Measurements from ENCODE around the gene GOLGA8A. TPM values are rescaled to one million over a fixed set of nuclear protein-coding genes. Genes with fewer than 3 reads are reported as not detected.

GOLGA8A gene
- total RNA-seq, 1 experiment from 2014 or later = 55.0 TPM

DNA sequence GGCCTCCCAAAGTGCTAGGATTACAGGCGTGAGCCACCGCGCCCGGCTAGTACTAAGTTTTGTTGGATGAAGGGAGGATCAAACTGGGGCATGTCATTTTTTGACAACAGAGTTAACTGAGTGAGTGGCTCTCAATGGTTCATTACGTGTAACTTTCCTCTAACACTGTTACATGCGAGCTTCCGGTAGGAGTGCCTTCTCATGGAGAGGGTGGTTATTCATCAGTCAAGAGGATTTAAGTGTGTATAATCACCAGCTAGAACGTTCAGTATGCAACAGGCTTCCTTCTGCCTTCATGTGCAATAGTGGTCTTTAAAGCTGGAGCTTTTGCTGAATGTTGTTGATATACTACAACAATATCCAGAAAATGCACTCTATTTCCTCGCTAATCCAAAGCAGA, 19.1 kb upstream of the GOLGA8A start:
- Histone ChIP-seq H3K4me1 (ENCODE audit: insufficient read depth, low read length, poor library complexity, severe bottlenecking) (no peaks in the 10 kb centered on the region), H3K4me3 (ENCODE audit: low read depth, low read length, poor library complexity, severe bottlenecking) (no peak overlapping the region), H3K36me3 (ENCODE audit: insufficient read depth, low read length, poor library complexity, severe bottlenecking) (no peaks in the 10 kb centered on the region), H3K27ac (ENCODE audit: low read depth, low read length, poor library complexity, severe bottlenecking) (no peak overlapping the region), H3K27me3 (replicated peaks; ENCODE audit: insufficient read depth, low read depth, low read length, poor library complexity) (peaks cover 45% of the 10 kb centered on the region), H3K9me3 (ENCODE audit: low read depth, low read length, poor library complexity, severe bottlenecking) (no peaks in the 10 kb centered on the region)
- no TSS peak for BruUV-seq (replicated peaks)
- no peak for TF ChIP-seq EZH2 (IDR thresholded peaks at IDR 0.05; ENCODE audit: borderline replicate concordance, low read depth, low read length, poor library complexity, severe bottlenecking)
- TF ChIP-seq, protein P1, sequence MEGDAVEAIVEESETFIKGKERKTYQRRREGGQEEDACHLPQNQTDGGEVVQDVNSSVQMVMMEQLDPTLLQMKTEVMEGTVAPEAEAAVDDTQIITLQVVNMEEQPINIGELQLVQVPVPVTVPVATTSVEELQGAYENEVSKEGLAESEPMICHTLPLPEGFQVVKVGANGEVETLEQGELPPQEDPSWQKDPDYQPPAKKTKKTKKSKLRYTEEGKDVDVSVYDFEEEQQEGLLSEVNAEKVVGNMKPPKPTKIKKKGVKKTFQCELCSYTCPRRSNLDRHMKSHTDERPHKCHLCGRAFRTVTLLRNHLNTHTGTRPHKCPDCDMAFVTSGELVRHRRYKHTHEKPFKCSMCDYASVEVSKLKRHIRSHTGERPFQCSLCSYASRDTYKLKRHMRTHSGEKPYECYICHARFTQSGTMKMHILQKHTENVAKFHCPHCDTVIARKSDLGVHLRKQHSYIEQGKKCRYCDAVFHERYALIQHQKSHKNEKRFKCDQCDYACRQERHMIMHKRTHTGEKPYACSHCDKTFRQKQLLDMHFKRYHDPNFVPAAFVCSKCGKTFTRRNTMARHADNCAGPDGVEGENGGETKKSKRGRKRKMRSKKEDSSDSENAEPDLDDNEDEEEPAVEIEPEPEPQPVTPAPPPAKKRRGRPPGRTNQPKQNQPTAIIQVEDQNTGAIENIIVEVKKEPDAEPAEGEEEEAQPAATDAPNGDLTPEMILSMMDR (conservative IDR thresholded peaks at IDR 0.05; ENCODE audit: low read depth, low read length) = no peak
- ChIA-PET POLR2A (ENCODE audit: low non-redundant PET) (no interaction called here), CTCF (no interaction called here)
- DNase-seq (ENCODE audit: low spot score) = no peak
- intact Hi-C loops (cut with micrococcal nuclease; ENCODE audit: unreplicated experiment) = no loop called here

DNA sequence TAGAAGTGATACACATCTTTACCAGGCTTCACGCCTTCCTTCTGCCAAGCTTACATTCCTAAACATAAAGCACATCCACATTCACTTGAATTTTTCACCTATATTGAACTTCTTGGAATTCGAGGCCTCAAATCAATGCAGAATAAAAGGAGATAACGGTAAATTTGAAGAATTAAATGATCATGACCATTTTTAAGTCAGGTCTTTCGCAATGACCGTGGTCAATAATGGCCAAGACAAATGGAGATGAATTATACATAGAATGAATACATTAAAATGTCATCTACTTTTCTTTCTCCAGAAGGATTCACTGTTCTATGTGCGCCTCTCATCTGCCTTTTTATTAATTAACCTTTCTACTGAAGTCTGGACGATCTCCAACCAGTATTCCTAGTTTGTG, 5.3 kb upstream of the GOLGA8A start:
- H3K4me1 ChIP-seq (ENCODE audit: insufficient read depth, low read length, poor library complexity, severe bottlenecking) = no peaks in the 10 kb centered on the region
- H3K27ac ChIP-seq (ENCODE audit: low read depth, low read length, poor library complexity, severe bottlenecking) = no peak overlapping the region
- H3K27me3 ChIP-seq (replicated peaks; ENCODE audit: insufficient read depth, low read depth, low read length, poor library complexity) = peaks cover 52% of the 10 kb centered on the region
- intact Hi-C loops (cut with micrococcal nuclease; ENCODE audit: unreplicated experiment) = no loop called here
- DNase-seq (ENCODE audit: low spot score) = no peak
- POLR2A ChIA-PET (ENCODE audit: low non-redundant PET) = no interaction called here
- H3K36me3 ChIP-seq (ENCODE audit: insufficient read depth, low read length, poor library complexity, severe bottlenecking) = no peaks in the 10 kb centered on the region
- CTCF ChIA-PET = no interaction called here
- H3K4me3 ChIP-seq (ENCODE audit: low read depth, low read length, poor library complexity, severe bottlenecking) = no peak overlapping the region
- TF ChIP-seq, protein P1 (conservative IDR thresholded peaks at IDR 0.05; ENCODE audit: low read depth, low read length) = no peak
- TF ChIP-seq EZH2 (IDR thresholded peaks at IDR 0.05; ENCODE audit: borderline replicate concordance, low read depth, low read length, poor library complexity, severe bottlenecking) = no peak
- H3K9me3 ChIP-seq (ENCODE audit: low read depth, low read length, poor library complexity, severe bottlenecking) = no peaks in the 10 kb centered on the region
- no TSS peak for BruUV-seq (replicated peaks)

DNA sequence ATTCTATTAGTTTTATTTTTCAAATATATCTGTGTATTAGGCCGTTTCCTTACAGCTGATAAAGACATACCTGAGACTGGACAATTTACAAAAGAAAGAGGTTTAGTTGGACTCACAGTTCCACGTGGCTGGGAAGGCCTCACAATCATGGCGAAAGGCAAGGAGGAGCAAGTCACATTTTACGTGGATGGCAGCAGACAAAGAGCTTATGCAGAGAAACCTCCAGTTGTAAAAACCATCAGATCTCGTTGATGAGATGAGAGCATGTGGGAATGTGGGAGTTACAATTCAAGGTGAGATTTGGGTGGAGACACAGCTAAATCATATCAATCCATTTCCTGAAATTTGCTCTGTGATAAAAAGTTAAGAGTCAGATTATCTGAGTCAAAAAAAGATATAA, 2.3 kb upstream of the GOLGA8A start:
- no peak overlapping the region for H3K27ac ChIP-seq (ENCODE audit: low read depth, low read length, poor library complexity, severe bottlenecking)
- no peaks in the 10 kb centered on the region for H3K36me3 ChIP-seq (ENCODE audit: insufficient read depth, low read length, poor library complexity, severe bottlenecking)
- H3K9me3 ChIP-seq (ENCODE audit: low read depth, low read length, poor library complexity, severe bottlenecking) = no peaks in the 10 kb centered on the region
- ChIA-PET CTCF (no interaction called here), POLR2A (ENCODE audit: low non-redundant PET) (no interaction called here)
- peaks cover 40% of the 10 kb centered on the region for H3K27me3 ChIP-seq (replicated peaks; ENCODE audit: insufficient read depth, low read depth, low read length, poor library complexity)
- intact Hi-C loops (cut with micrococcal nuclease; ENCODE audit: unreplicated experiment) = no loop called here
- TF ChIP-seq, protein P1 (conservative IDR thresholded peaks at IDR 0.05; ENCODE audit: low read depth, low read length) = no peak
- TF ChIP-seq EZH2 (IDR thresholded peaks at IDR 0.05; ENCODE audit: borderline replicate concordance, low read depth, low read length, poor library complexity, severe bottlenecking) = no peak
- no peaks in the 10 kb centered on the region for H3K4me1 ChIP-seq (ENCODE audit: insufficient read depth, low read length, poor library complexity, severe bottlenecking)
- BruUV-seq (replicated peaks) = no TSS peak
- no peak for DNase-seq (ENCODE audit: low spot score)
- H3K4me3 ChIP-seq (ENCODE audit: low read depth, low read length, poor library complexity, severe bottlenecking) = no peak overlapping the region
